IMR-90 (cell line): ENCODE results near the gene UBA1. TPM values are rescaled to one million over a fixed set of nuclear protein-coding genes. Genes with fewer than 3 reads are reported as not detected.

Experiments used
- ATAC-seq: fragments of 200-7000 bp; cut with Tn5 transposase; 2 replicates; pipeline ENCODE4 v1.9.1; 2020; ENCODE audit warnings: low read depth, mild to moderate bottlenecking, moderate library complexity
- BruUV-seq: library from RNA; stranded (reverse); fragments of 400-500 nt; replicated peaks from 2 replicates; lab custom pipeline; 2021; lab: Mats Ljungman, UMichigan
- CTCF ChIA-PET: fragments of 300-600 bp; formaldehyde crosslinking; extraction: SDS; loops from one replicate; lab custom pipeline; 2021; ENCODE audit warnings: antibody characterized with exemption; lab: Yijun Ruan, JAX
- POLR2A ChIA-PET: fragments of 300-600 bp; sonication (Branson Sonifier 250); formaldehyde crosslinking; loops from one replicate; lab custom pipeline; 2022; ENCODE audit warnings: antibody characterized with exemption; ENCODE audit not compliant: unreplicated experiment; lab: Charles Lee
- DNase-seq: peaks from one replicate; pipeline ENCODE4 v3.0.0; 2013
- H2AFZ ChIP-seq: replicated peaks from 2 replicates; pipeline ENCODE3; 2013; ENCODE audit warnings: low read length, mild to moderate bottlenecking; ENCODE audit not compliant: poor library complexity
- H2AK5ac ChIP-seq: 2 replicates; pipeline ENCODE4 v1.6.1; 2013; ENCODE audit warnings: low read depth, low read length, inconsistent platforms
- H2AK9ac ChIP-seq: replicated peaks from 2 replicates; pipeline ENCODE3; 2013; ENCODE audit warnings: mild to moderate bottlenecking, low read depth, low read length, moderate library complexity; ENCODE audit not compliant: poor library complexity
- H2BK120ac ChIP-seq: 2 replicates; pipeline ENCODE4 v1.6.1; 2013; ENCODE audit warnings: low read depth, low read length, inconsistent platforms
- H2BK15ac ChIP-seq: 3 replicates; pipeline ENCODE4 v1.6.1; 2013; ENCODE audit warnings: low read depth, low read length, inconsistent platforms
- H2BK20ac ChIP-seq: 2 replicates; pipeline ENCODE4 v1.6.1; 2013; ENCODE audit warnings: low read depth, mild to moderate bottlenecking, inconsistent platforms, low read length, moderate library complexity
- H2BK5ac ChIP-seq: 2 replicates; pipeline ENCODE4 v1.6.1; 2013; ENCODE audit warnings: mild to moderate bottlenecking, low read depth, low read length, inconsistent platforms; ENCODE audit not compliant: poor library complexity, severe bottlenecking
- H3K14ac ChIP-seq: replicated peaks from 2 replicates; pipeline ENCODE4 v1.6.1; 2013; ENCODE audit warnings: low read depth, low read length, inconsistent platforms
- H3K18ac ChIP-seq: 2 replicates; pipeline ENCODE4 v1.6.1; 2013; ENCODE audit warnings: low read depth, low read length, control low read depth
- H3K23ac ChIP-seq: 2 replicates; pipeline ENCODE4 v1.6.1; 2013; ENCODE audit warnings: low read depth, low read length, inconsistent platforms
- H3K27ac ChIP-seq: 2 replicates; pipeline ENCODE4 v1.5.1; 2013; ENCODE audit warnings: mild to moderate bottlenecking, control low read depth, low read length; ENCODE audit not compliant: insufficient read depth
- H3K27me3 ChIP-seq: 2 replicates; pipeline ENCODE4 v1.6.1; 2013; ENCODE audit warnings: low read length; ENCODE audit not compliant: control insufficient read depth, insufficient read depth
- H3K36me3 ChIP-seq: 2 replicates; pipeline ENCODE4 v1.6.1; 2013; ENCODE audit warnings: low read length, mixed read lengths; ENCODE audit not compliant: control insufficient read depth, insufficient read depth
- H3K4ac ChIP-seq: 2 replicates; pipeline ENCODE4 v1.6.1; 2013; ENCODE audit warnings: low read depth, low read length, inconsistent platforms
- H3K4me1 ChIP-seq: 2 replicates; pipeline ENCODE4 v1.6.1; 2013; ENCODE audit warnings: low read length, mixed read lengths; ENCODE audit not compliant: control insufficient read depth, insufficient read depth
- H3K4me2 ChIP-seq: 2 replicates; pipeline ENCODE4 v1.6.1; 2013; ENCODE audit warnings: low read depth, mild to moderate bottlenecking, control low read depth, low read length, moderate library complexity
- H3K4me3 ChIP-seq: 2 replicates; pipeline ENCODE4 v1.5.1; 2013; ENCODE audit warnings: low read depth, mild to moderate bottlenecking, control low read depth, low read length, moderate library complexity; ENCODE audit not compliant: insufficient read depth
- H3K56ac ChIP-seq: 2 replicates; pipeline ENCODE4 v1.6.1; 2013; ENCODE audit warnings: low read length, inconsistent platforms; ENCODE audit not compliant: insufficient read depth; ENCODE audit errors: extremely low read depth
- H3K79me1 ChIP-seq, 2 experiments: 2 replicates each; pipeline ENCODE4 v1.6.1; 2013; ENCODE audit warnings: low read length in 2 of 2, inconsistent platforms in 1 of 2, low read depth in 1 of 2
- H3K9ac ChIP-seq: 2 replicates; pipeline ENCODE4 v1.6.1; 2013; ENCODE audit warnings: low read depth, low read length, control low read depth
- H3K9me1 ChIP-seq: 2 replicates; pipeline ENCODE4 v1.6.1; 2013; ENCODE audit warnings: low read length, inconsistent platforms; ENCODE audit not compliant: insufficient read depth
- H3K9me3 ChIP-seq: 2 replicates; pipeline ENCODE4 v1.6.1; 2013; ENCODE audit warnings: low read length; ENCODE audit not compliant: control insufficient read depth, insufficient read depth
- H4K20me1 ChIP-seq: 2 replicates; pipeline ENCODE4 v1.6.1; 2013; ENCODE audit warnings: low read length, inconsistent platforms; ENCODE audit not compliant: insufficient read depth
- H4K5ac ChIP-seq: 2 replicates; pipeline ENCODE4 v1.6.1; 2013; ENCODE audit warnings: mild to moderate bottlenecking, low read depth, low read length, control low read depth
- H4K8ac ChIP-seq, 2 experiments: 2 replicates each; pipeline ENCODE4 v1.6.1; 2013; ENCODE audit warnings: low read depth in 2 of 2, low read length in 2 of 2, control low read depth in 1 of 2, inconsistent platforms in 1 of 2
- H4K91ac ChIP-seq: 2 replicates; pipeline ENCODE4 v1.6.1; 2013; ENCODE audit warnings: low read depth, low read length, inconsistent platforms; ENCODE audit not compliant: insufficient read depth
- BHLHE40 ChIP-seq: fragments of 150-350 bp; IDR thresholded peaks from 2 replicates; pipeline ENCODE4 v1.6.1; 2016; ENCODE audit warnings: mild to moderate bottlenecking, low read depth, low read length
- CHD1 ChIP-seq: IDR thresholded peaks from 2 replicates; pipeline ENCODE4 v1.6.1; 2012; ENCODE audit warnings: low read depth, low read length, improper control_type of control experiment
- CTCF ChIP-seq: conservative IDR thresholded peaks from 2 replicates; pipeline ENCODE4 v1.5.1; 2012; ENCODE audit warnings: mild to moderate bottlenecking, low read depth, low read length, improper control_type of control experiment
- FOS ChIP-seq: fragments of 150-350 bp; IDR thresholded peaks from 2 replicates; pipeline ENCODE4 v1.6.1; 2016; ENCODE audit warnings: low read depth, low read length
- MAFK ChIP-seq: IDR thresholded peaks from 2 replicates; pipeline ENCODE4 v1.6.1; 2012; ENCODE audit warnings: low read depth, low read length, improper control_type of control experiment
- MAZ ChIP-seq: IDR thresholded peaks from 2 replicates; pipeline ENCODE4 v1.6.1; 2012; ENCODE audit warnings: low read depth, mild to moderate bottlenecking, low read length, improper control_type of control experiment, moderate library complexity, borderline replicate concordance
- MXI1 ChIP-seq: IDR thresholded peaks from 2 replicates; pipeline ENCODE4 v1.6.1; 2012; ENCODE audit warnings: low read depth, mild to moderate bottlenecking, low read length, moderate library complexity, borderline replicate concordance
- NFE2L2 ChIP-seq: fragments of 150-350 bp; IDR thresholded peaks from 2 replicates; pipeline ENCODE4 v1.6.1; 2016; ENCODE audit warnings: low read depth, mild to moderate bottlenecking, low read length
- POLR2A ChIP-seq: IDR thresholded peaks from 2 replicates; pipeline ENCODE4 v1.6.1; 2012; ENCODE audit warnings: mild to moderate bottlenecking, low read depth, low read length
- RAD21 ChIP-seq: IDR thresholded peaks from 2 replicates; pipeline ENCODE4 v1.6.1; 2012; ENCODE audit warnings: low read length, improper control_type of control experiment
- SMC3 ChIP-seq: fragments of 150-350 bp; IDR thresholded peaks from 2 replicates; pipeline ENCODE4 v1.6.1; 2016; ENCODE audit warnings: low read depth, mild to moderate bottlenecking, antibody characterized with exemption, low read length, moderate library complexity
- USF2 ChIP-seq: fragments of 150-350 bp; IDR thresholded peaks from 2 replicates; pipeline ENCODE4 v1.6.1; 2017; ENCODE audit warnings: mild to moderate bottlenecking, antibody characterized with exemption, low read length, low read depth
- WGBS, 2 experiments: methylation state at CpG; one replicate each; pipeline versions ENCODE4 v1.1.5 to v1.1.7; 2013; ENCODE audit warnings: missing lambda C conversion rate in 2 of 2; ENCODE audit not compliant: insufficient read length in 1 of 2; ENCODE audit errors: extremely low coverage in 2 of 2; 5-methylcytosine and 5-hydroxymethylcytosine counted together
- dilution Hi-C: fragments of 300-500 bp; cut with HindIII; formaldehyde crosslinking; loops from one replicate; pipeline ENCODE4 v1.14.3; 2018; ENCODE audit warnings: low sequenced_read_pairs; ENCODE audit not compliant: unreplicated experiment
- in situ Hi-C: fragments of 300-500 bp; cut with MboI; formaldehyde crosslinking; loops from 3 replicates; pipeline ENCODE4 v1.14.3; 2019; ENCODE audit warnings: low sequenced_read_pairs, inconsistent platforms, mixed read lengths
- intact Hi-C: fragments of 100-400 bp; cut with micrococcal nuclease; formaldehyde crosslinking; loops from 2 replicates; pipeline ENCODE4 v1.10.0; 2022
- polyA plus RNA-seq, 3 experiments: library from polyadenylated mRNA; depleted of rRNA; stranded (reverse); fragments of >200 nt; gene quantifications; 2 replicates each; pipeline ENCODE4 v1.2.3, GENCODE V29; 2012; ENCODE audit warnings: low replicate concordance in 1 of 3
- total RNA-seq: library from RNA; depleted of rRNA; stranded (reverse); fragments of >200 nt; gene quantifications from 2 replicates; pipeline ENCODE4 v1.2.3, GENCODE V29; 2012

UBA1 gene
- total and polyA plus RNA-seq, 2 of the 4 experiments (the other 2 are of a cell fraction), result 299 to 343 TPM

- in situ Hi-C loops, result no loop called here
- no peak overlapping the region for H3K27ac ChIP-seq
These were observed 32.8 kb upstream of the UBA1 start for GRCh38 chrX:47160781-47161180.

More at GRCh38 chrX:47160781-47161180, 32.8 kb upstream of the UBA1 start:
- Histone ChIP-seq H4K5ac (no peak overlapping the region), H2BK5ac (no peak overlapping the region), H3K4ac (no peak overlapping the region), H3K79me1 (peaks cover 3 to 11% of the 10 kb centered on the region in 2 experiments; a peak in 3 of 4 replicates), H3K27me3 (no peaks in the 10 kb centered on the region; the same call in 1 of the 2 replicates), H4K20me1 (peaks cover 19% of the 10 kb centered on the region), H3K56ac (no peak overlapping the region), H4K91ac (no peak overlapping the region), H2AFZ (no peak overlapping the region), H3K9me3 (no peaks in the 10 kb centered on the region; the same call in 1 of the 2 replicates), H2BK120ac (no peak overlapping the region), H3K9me1 (no peaks in the 10 kb centered on the region), H3K4me2 (no peak overlapping the region), H3K9ac (no peak overlapping the region), H2AK5ac (no peak overlapping the region), H3K4me3 (no peak overlapping the region), H3K18ac (no peak overlapping the region), H2AK9ac (no peak overlapping the region), H3K14ac (no peak overlapping the region), H3K36me3 (peaks cover 18% of the 10 kb centered on the region), H2BK15ac (no peak overlapping the region), H2BK20ac (no peak overlapping the region), H3K23ac (no peak overlapping the region; the same call in 1 of the 2 replicates), H4K8ac (no peak overlapping the region), H3K4me1 (no peaks in the 10 kb centered on the region)
- DNase-seq (no peak), ATAC-seq (no peak)
- TF ChIP-seq BHLHE40 (no peak), FOS (no peak), CTCF (no peak), USF2 (no peak), POLR2A (no peak), CHD1 (no peak), SMC3 (no peak), MAFK (no peak), NFE2L2 (no peak), MXI1 (no peak), RAD21 (no peak), MAZ (no peak)
- no TSS peak for BruUV-seq
- ChIA-PET POLR2A (no interaction called here), CTCF (interaction anchor here (0.6 kb wide), 1 partner anchor 10 kb away, joined by 3 read pairs; no protein-coding TSS in a partner anchor)
- dilution Hi-C loops, result no loop called here
- intact Hi-C loops, result no loop called here
- WGBS, 2 experiments, result 100% methylated on average over 2 of the region's 4 CpGs; no CpG with 5 or more reads in 1 of the 2 experiments
